Panc1 (cell line): ENCODE data around the gene MAN1A1. TPM values are rescaled to one million over a fixed set of nuclear protein-coding genes. Genes with fewer than 3 reads are reported as not detected.

ENCODE experiments used
- ATAC-seq: fragments of 200-7000 bp; cut with Tn5 transposase; 2 replicates; pipeline ENCODE4 v1.9.1; 2020; ENCODE audit warnings: mild to moderate bottlenecking, moderate library complexity
- BruUV-seq: library from RNA; stranded (reverse); fragments of 400-500 nt; replicated peaks from 2 replicates; lab custom pipeline; 2021; lab: Mats Ljungman, UMichigan
- CTCF ChIA-PET: fragments of 300-600 bp; sonication (Branson Sonifier 250); formaldehyde crosslinking; loops from one replicate; lab custom pipeline; 2022; ENCODE audit warnings: antibody characterized with exemption; lab: Charles Lee
- POLR2A ChIA-PET: fragments of 300-600 bp; sonication (Branson Sonifier 250); formaldehyde crosslinking; loops from one replicate; lab custom pipeline; 2022; ENCODE audit warnings: antibody characterized with exemption; lab: Charles Lee
- DNase-seq: peaks from one replicate; pipeline ENCODE4 v3.0.0-alpha.2; 2010; ENCODE audit warnings: low read depth, low spot score
- H3K27ac ChIP-seq: 2 replicates; pipeline ENCODE4 v1.5.1; 2011; ENCODE audit warnings: mild to moderate bottlenecking, low read length, inconsistent platforms
- H3K27me3 ChIP-seq: fragments of 200-500 bp; sonication (Bioruptor generic); 2 replicates; pipeline ENCODE4 v1.6.0; 2014; ENCODE audit warnings: low read length, inconsistent platforms; ENCODE audit not compliant: control insufficient read depth, insufficient read depth
- H3K36me3 ChIP-seq: fragments of 200-500 bp; sonication (Bioruptor generic); 2 replicates; pipeline ENCODE4 v1.5.1; 2014; ENCODE audit warnings: inconsistent platforms, mild to moderate bottlenecking, low read length, moderate library complexity; ENCODE audit not compliant: control insufficient read depth, insufficient read depth
- H3K4me1 ChIP-seq: 2 replicates; pipeline ENCODE4 v1.5.1; 2011; ENCODE audit warnings: inconsistent platforms, mild to moderate bottlenecking, low read length, moderate library complexity; ENCODE audit not compliant: control insufficient read depth, insufficient read depth
- H3K4me3 ChIP-seq, 2 experiments: 2 replicates each; pipeline ENCODE4 v1.5.1; 2011 to 2012; ENCODE audit warnings: low read depth in 2 of 2, low read length in 2 of 2, mild to moderate bottlenecking in 2 of 2, inconsistent platforms in 1 of 2, moderate library complexity in 1 of 2
- H3K9me3 ChIP-seq: fragments of 200-500 bp; sonication (Bioruptor generic); 2 replicates; pipeline ENCODE4 v1.5.1; 2014; ENCODE audit warnings: low read depth, mild to moderate bottlenecking, inconsistent platforms, low read length, moderate library complexity; ENCODE audit not compliant: control insufficient read depth, insufficient read depth
- POLR2AphosphoS5 ChIP-seq: IDR thresholded peaks from 2 replicates; pipeline ENCODE4 v1.6.1; 2012; ENCODE audit warnings: mild to moderate bottlenecking, low read depth, low read length, moderate library complexity
- SIN3A ChIP-seq: IDR thresholded peaks from 2 replicates; pipeline ENCODE4 v1.6.1; 2012; ENCODE audit warnings: low read depth, mild to moderate bottlenecking, low read length, moderate library complexity, borderline replicate concordance; ENCODE audit not compliant: insufficient read depth
- TCF7L2 ChIP-seq: IDR thresholded peaks from 2 replicates; pipeline ENCODE4 v1.6.1; 2011; ENCODE audit warnings: mild to moderate bottlenecking, low read depth, low read length, inconsistent platforms
- in situ Hi-C: cut with HindIII; loops from 2 replicates; pipeline ENCODE4 v1.10.0; 2016; ENCODE audit warnings: low sequenced_read_pairs, low pct_unique_long_range_greater_than_20kb
- intact Hi-C: fragments of 100-400 bp; cut with micrococcal nuclease; formaldehyde crosslinking; loops from one replicate; pipeline ENCODE4 v1.10.0; 2022; ENCODE audit not compliant: unreplicated experiment
- total RNA-seq: library from RNA; stranded (reverse); gene quantifications from one replicate; pipeline ENCODE4 v1.2.1, GENCODE V29; 2021; ENCODE audit not compliant: unreplicated experiment
- TF ChIP-seq, protein P1 (sequence below), 2 experiments: IDR thresholded peaks; 2 replicates each; pipeline ENCODE4 v1.6.1; 2011 to 2012; ENCODE audit warnings: low read depth in 2 of 2, control low read depth in 1 of 2, low read length in 1 of 2, mild to moderate bottlenecking in 1 of 2, moderate library complexity in 1 of 2; ENCODE audit not compliant: insufficient read depth in 1 of 2
- TF ChIP-seq, protein P2 (sequence below): fragments of 450-650 bp; IDR thresholded peaks from 2 replicates; pipeline ENCODE4 v1.5.1; 2017; ENCODE audit warnings: mild to moderate bottlenecking

MAN1A1 gene
- total RNA-seq, 1 experiment from 2014 or later: 3.2 TPM

GRCh38 chr6:119355890-119356289 lies 6.3 kb upstream of the MAN1A1 start:
- CTCF ChIA-PET: no interaction called here

GRCh38 chr6:119355157-119355556 lies 5.6 kb upstream of the MAN1A1 start:
- Histone ChIP-seq H3K36me3 (peaks cover 3% of the 10 kb centered on the region; the same call in 1 of the 2 replicates), H3K27me3 (peaks cover 26% of the 10 kb centered on the region), H3K9me3 (no peaks in the 10 kb centered on the region), H3K27ac (no peak overlapping the region), H3K4me3 (no peak overlapping the region), H3K4me1 (peaks cover 6% of the 10 kb centered on the region)
- in situ Hi-C loops: no loop called here
- CTCF ChIA-PET: no interaction called here
- POLR2A ChIA-PET: no interaction called here
- BruUV-seq: no TSS peak
- TF ChIP-seq, protein P1, sequence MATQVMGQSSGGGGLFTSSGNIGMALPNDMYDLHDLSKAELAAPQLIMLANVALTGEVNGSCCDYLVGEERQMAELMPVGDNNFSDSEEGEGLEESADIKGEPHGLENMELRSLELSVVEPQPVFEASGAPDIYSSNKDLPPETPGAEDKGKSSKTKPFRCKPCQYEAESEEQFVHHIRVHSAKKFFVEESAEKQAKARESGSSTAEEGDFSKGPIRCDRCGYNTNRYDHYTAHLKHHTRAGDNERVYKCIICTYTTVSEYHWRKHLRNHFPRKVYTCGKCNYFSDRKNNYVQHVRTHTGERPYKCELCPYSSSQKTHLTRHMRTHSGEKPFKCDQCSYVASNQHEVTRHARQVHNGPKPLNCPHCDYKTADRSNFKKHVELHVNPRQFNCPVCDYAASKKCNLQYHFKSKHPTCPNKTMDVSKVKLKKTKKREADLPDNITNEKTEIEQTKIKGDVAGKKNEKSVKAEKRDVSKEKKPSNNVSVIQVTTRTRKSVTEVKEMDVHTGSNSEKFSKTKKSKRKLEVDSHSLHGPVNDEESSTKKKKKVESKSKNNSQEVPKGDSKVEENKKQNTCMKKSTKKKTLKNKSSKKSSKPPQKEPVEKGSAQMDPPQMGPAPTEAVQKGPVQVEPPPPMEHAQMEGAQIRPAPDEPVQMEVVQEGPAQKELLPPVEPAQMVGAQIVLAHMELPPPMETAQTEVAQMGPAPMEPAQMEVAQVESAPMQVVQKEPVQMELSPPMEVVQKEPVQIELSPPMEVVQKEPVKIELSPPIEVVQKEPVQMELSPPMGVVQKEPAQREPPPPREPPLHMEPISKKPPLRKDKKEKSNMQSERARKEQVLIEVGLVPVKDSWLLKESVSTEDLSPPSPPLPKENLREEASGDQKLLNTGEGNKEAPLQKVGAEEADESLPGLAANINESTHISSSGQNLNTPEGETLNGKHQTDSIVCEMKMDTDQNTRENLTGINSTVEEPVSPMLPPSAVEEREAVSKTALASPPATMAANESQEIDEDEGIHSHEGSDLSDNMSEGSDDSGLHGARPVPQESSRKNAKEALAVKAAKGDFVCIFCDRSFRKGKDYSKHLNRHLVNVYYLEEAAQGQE (IDR thresholded peaks at IDR 0.05; ENCODE audit: insufficient read depth in 1 of 2, low read depth in 2 of 2, low read length in 1 of 2): no peak
- TF ChIP-seq, protein P2, sequence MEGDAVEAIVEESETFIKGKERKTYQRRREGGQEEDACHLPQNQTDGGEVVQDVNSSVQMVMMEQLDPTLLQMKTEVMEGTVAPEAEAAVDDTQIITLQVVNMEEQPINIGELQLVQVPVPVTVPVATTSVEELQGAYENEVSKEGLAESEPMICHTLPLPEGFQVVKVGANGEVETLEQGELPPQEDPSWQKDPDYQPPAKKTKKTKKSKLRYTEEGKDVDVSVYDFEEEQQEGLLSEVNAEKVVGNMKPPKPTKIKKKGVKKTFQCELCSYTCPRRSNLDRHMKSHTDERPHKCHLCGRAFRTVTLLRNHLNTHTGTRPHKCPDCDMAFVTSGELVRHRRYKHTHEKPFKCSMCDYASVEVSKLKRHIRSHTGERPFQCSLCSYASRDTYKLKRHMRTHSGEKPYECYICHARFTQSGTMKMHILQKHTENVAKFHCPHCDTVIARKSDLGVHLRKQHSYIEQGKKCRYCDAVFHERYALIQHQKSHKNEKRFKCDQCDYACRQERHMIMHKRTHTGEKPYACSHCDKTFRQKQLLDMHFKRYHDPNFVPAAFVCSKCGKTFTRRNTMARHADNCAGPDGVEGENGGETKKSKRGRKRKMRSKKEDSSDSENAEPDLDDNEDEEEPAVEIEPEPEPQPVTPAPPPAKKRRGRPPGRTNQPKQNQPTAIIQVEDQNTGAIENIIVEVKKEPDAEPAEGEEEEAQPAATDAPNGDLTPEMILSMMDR: no peak
- TF ChIP-seq SIN3A: no peak
- no peak for TF ChIP-seq POLR2AphosphoS5
- TF ChIP-seq TCF7L2: no peak
- intact Hi-C loops: loop anchor here (10.0 kb wide), 1 partner anchor 370 kb away; no protein-coding TSS in a partner anchor
- ATAC-seq: no peak
- DNase-seq: no peak

More at GRCh38 chr6:119355890-119356289, 6.3 kb upstream of the MAN1A1 start:
- H3K27ac ChIP-seq: no peak overlapping the region
- POLR2A ChIA-PET: no interaction called here
- no peaks in the 10 kb centered on the region for H3K36me3 ChIP-seq
- in situ Hi-C loops: no loop called here
- ATAC-seq (no peak), DNase-seq (no peak)
- no peaks in the 10 kb centered on the region for H3K4me1 ChIP-seq
- H3K9me3 ChIP-seq: no peaks in the 10 kb centered on the region
- TF ChIP-seq POLR2AphosphoS5 (no peak), SIN3A (no peak), TCF7L2 (no peak)
- TF ChIP-seq, protein P2: no peak
- TF ChIP-seq, protein P1 (IDR thresholded peaks at IDR 0.05; ENCODE audit: insufficient read depth in 1 of 2, low read depth in 2 of 2, low read length in 1 of 2): no peak
- H3K4me3 ChIP-seq: no peak overlapping the region
- H3K27me3 ChIP-seq: peaks cover 19% of the 10 kb centered on the region
- intact Hi-C loops: loop anchor here (10.0 kb wide), 1 partner anchor 369 kb away; no protein-coding TSS in a partner anchor
- BruUV-seq: no TSS peak
